ENCODE results near the gene PALMD.

Gene PALMD

GRCh38 chr1:99675292-99675691 is 29.4 kb downstream of the PALMD start:
- no peaks in the 10 kb centered on the region for H3K27me3 ChIP-seq (ENCODE audit: insufficient read depth, poor library complexity, severe bottlenecking)
- H3K4me3 ChIP-seq (replicated peaks; ENCODE audit: insufficient read depth, low read length) = no peak overlapping the region
- no peak for DNase-seq (ENCODE audit: low read depth in 1 of 2, low spot score in 1 of 2)
- TF ChIP-seq, protein P1, sequence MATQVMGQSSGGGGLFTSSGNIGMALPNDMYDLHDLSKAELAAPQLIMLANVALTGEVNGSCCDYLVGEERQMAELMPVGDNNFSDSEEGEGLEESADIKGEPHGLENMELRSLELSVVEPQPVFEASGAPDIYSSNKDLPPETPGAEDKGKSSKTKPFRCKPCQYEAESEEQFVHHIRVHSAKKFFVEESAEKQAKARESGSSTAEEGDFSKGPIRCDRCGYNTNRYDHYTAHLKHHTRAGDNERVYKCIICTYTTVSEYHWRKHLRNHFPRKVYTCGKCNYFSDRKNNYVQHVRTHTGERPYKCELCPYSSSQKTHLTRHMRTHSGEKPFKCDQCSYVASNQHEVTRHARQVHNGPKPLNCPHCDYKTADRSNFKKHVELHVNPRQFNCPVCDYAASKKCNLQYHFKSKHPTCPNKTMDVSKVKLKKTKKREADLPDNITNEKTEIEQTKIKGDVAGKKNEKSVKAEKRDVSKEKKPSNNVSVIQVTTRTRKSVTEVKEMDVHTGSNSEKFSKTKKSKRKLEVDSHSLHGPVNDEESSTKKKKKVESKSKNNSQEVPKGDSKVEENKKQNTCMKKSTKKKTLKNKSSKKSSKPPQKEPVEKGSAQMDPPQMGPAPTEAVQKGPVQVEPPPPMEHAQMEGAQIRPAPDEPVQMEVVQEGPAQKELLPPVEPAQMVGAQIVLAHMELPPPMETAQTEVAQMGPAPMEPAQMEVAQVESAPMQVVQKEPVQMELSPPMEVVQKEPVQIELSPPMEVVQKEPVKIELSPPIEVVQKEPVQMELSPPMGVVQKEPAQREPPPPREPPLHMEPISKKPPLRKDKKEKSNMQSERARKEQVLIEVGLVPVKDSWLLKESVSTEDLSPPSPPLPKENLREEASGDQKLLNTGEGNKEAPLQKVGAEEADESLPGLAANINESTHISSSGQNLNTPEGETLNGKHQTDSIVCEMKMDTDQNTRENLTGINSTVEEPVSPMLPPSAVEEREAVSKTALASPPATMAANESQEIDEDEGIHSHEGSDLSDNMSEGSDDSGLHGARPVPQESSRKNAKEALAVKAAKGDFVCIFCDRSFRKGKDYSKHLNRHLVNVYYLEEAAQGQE (IDR thresholded peaks at IDR 0.05; ENCODE audit: insufficient replicate concordance, low read depth) = no peak
- no peak for TF ChIP-seq GABPA (IDR thresholded peaks at IDR 0.05; ENCODE audit: low read depth)
- TF ChIP-seq POLR2AphosphoS5 (IDR thresholded peaks at IDR 0.05; ENCODE audit: low read depth) = no peak
- TF ChIP-seq SPI1 (IDR thresholded peaks at IDR 0.05; ENCODE audit: borderline replicate concordance, low read depth) = no peak
- no peak for TF ChIP-seq CTCF (IDR thresholded peaks at IDR 0.05; ENCODE audit: insufficient read depth, low read length)
- H3K27ac ChIP-seq (replicated peaks) = no peak overlapping the region

DNA sequence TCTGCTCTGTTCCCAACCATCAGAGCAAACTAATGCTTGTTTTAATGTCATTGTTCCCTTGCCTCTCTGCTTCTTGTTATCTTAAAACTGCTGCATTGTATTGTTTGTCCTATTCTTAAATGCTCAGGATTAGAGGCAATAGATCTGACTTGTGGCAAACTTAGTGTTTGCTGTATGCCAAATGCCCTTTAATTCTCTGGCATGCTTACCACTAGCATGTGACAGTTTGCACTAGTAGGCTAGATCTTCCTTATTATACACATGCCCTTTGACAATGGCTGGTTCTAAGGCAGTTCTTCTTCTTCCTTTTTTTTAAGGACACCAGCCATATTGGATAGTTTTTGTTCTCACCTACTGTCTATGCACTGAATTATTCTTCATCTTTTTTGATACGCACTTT is 30.1 kb downstream of the PALMD start:
- no peak for DNase-seq (ENCODE audit: low read depth in 1 of 2, low spot score in 1 of 2)
- H3K4me3 ChIP-seq (replicated peaks; ENCODE audit: insufficient read depth, low read length) = no peak overlapping the region
- no peaks in the 10 kb centered on the region for H3K27me3 ChIP-seq (ENCODE audit: insufficient read depth, poor library complexity, severe bottlenecking)
- H3K27ac ChIP-seq (replicated peaks) = no peak overlapping the region
- TF ChIP-seq CTCF (IDR thresholded peaks at IDR 0.05; ENCODE audit: insufficient read depth, low read length) = no peak
- no peak for TF ChIP-seq GABPA (IDR thresholded peaks at IDR 0.05; ENCODE audit: low read depth)
- no peak for TF ChIP-seq POLR2AphosphoS5 (IDR thresholded peaks at IDR 0.05; ENCODE audit: low read depth)
- TF ChIP-seq SPI1 (IDR thresholded peaks at IDR 0.05; ENCODE audit: borderline replicate concordance, low read depth) = no peak
- TF ChIP-seq, protein P1 (IDR thresholded peaks at IDR 0.05; ENCODE audit: insufficient replicate concordance, low read depth) = no peak

DNA sequence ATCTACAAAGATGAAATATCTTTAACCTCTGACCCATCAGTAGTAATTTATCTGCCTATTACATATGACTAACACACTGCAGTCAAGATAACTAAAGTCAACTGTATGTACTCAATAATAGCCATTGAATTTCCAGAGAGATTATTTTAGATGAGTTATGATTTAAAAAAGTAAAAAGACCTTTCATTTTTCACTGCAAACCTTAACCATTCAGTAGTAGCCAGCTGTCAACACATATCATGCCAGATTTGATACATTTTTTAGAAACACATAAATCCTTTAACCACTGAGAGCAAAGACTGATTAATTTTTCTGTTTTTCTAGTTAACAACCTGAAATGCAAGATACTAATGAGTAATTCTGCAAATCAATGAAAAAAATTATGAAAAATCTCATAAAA is 31.0 kb downstream of the PALMD start:
- TF ChIP-seq, protein P1 (IDR thresholded peaks at IDR 0.05; ENCODE audit: insufficient replicate concordance, low read depth) = no peak
- TF ChIP-seq POLR2AphosphoS5 (IDR thresholded peaks at IDR 0.05; ENCODE audit: low read depth) = no peak
- TF ChIP-seq CTCF (IDR thresholded peaks at IDR 0.05; ENCODE audit: insufficient read depth, low read length) = no peak
- no peak for TF ChIP-seq GABPA (IDR thresholded peaks at IDR 0.05; ENCODE audit: low read depth)
- no peak for TF ChIP-seq SPI1 (IDR thresholded peaks at IDR 0.05; ENCODE audit: borderline replicate concordance, low read depth)
- no peaks in the 10 kb centered on the region for H3K27me3 ChIP-seq (ENCODE audit: insufficient read depth, poor library complexity, severe bottlenecking)
- H3K27ac ChIP-seq (replicated peaks) = no peak overlapping the region
- H3K4me3 ChIP-seq (replicated peaks; ENCODE audit: insufficient read depth, low read length) = no peak overlapping the region
- no peak for DNase-seq (ENCODE audit: low read depth in 1 of 2, low spot score in 1 of 2)
